Neural cell (in vitro differentiated cells): ENCODE measurements around the gene RCSD1. TPM values are rescaled to one million over a fixed set of nuclear protein-coding genes. Genes with fewer than 3 reads are reported as not detected.

Experiments
- H2AFZ ChIP-seq: fragments of 200-600, 300-800 bp; sonication (generic), shearing (Covaris generic); 2 replicates; pipeline ENCODE4 v1.6.0; 2014; ENCODE audit warnings: low read depth, mild to moderate bottlenecking, antibody characterized with exemption, low read length, moderate library complexity
- H3F3A ChIP-seq: fragments of 200-600 bp; shearing (Covaris generic); 2 replicates; pipeline ENCODE4 v1.6.1; 2016; ENCODE audit warnings: mild to moderate bottlenecking, moderate library complexity, mixed read lengths, antibody characterized with exemption, low read length; ENCODE audit not compliant: insufficient read depth, poor library complexity, severe bottlenecking
- H3K27ac ChIP-seq: fragments of 200-600, 300-800 bp; sonication (generic), shearing (Covaris generic); 2 replicates; pipeline ENCODE4 v1.5.1; 2014; ENCODE audit warnings: mild to moderate bottlenecking, low read length, moderate library complexity
- H3K27me3 ChIP-seq: fragments of 300-800, 200-600 bp; sonication (generic), shearing (Covaris generic); 2 replicates; pipeline ENCODE4 v1.6.0; 2014; ENCODE audit warnings: mild to moderate bottlenecking, low read depth, low read length, moderate library complexity; ENCODE audit not compliant: insufficient read depth
- H3K36me3 ChIP-seq: fragments of 300-800, 200-600 bp; sonication (generic), shearing (Covaris generic); 2 replicates; pipeline ENCODE4 v1.5.1; 2014; ENCODE audit warnings: mild to moderate bottlenecking, antibody characterized with exemption, low read length, moderate library complexity; ENCODE audit not compliant: insufficient read depth
- H3K4me2 ChIP-seq: fragments of 300-800, 200-600 bp; sonication (generic), shearing (Covaris generic); 2 replicates; pipeline ENCODE4 v1.6.0; 2014; ENCODE audit warnings: mild to moderate bottlenecking, low read length
- H3K4me3 ChIP-seq: fragments of 300-800, 200-600 bp; sonication (generic), shearing (Covaris generic); 2 replicates; pipeline ENCODE4 v1.5.1; 2014; ENCODE audit warnings: mild to moderate bottlenecking, low read length, moderate library complexity
- H3K79me2 ChIP-seq: fragments of 200-600 bp; shearing (Covaris generic); replicated peaks from 2 replicates; pipeline ENCODE4 v1.6.0; 2014; ENCODE audit warnings: mild to moderate bottlenecking, low read length, moderate library complexity; ENCODE audit not compliant: insufficient read depth
- H3K9ac ChIP-seq: fragments of 300-800, 200-600 bp; sonication (generic), shearing (Covaris generic); 2 replicates; pipeline ENCODE4 v1.6.1; 2016; ENCODE audit warnings: mild to moderate bottlenecking, low read length, mixed read lengths
- H3K9me2 ChIP-seq: fragments of 200-600 bp; shearing (Covaris generic); 2 replicates; pipeline ENCODE4 v1.6.1; 2016; ENCODE audit warnings: mild to moderate bottlenecking, low read length, mixed read lengths; ENCODE audit not compliant: insufficient read depth
- H3K9me3 ChIP-seq: fragments of 200-600, 300-800 bp; sonication (generic), shearing (Covaris generic); 2 replicates; pipeline ENCODE4 v1.6.1; 2016; ENCODE audit warnings: mild to moderate bottlenecking, mixed run types, low read length, moderate library complexity, mixed read lengths
- H4K20me1 ChIP-seq: fragments of 200-600 bp; shearing (Covaris generic); 2 replicates; pipeline ENCODE4 v1.6.1; 2016; ENCODE audit warnings: mild to moderate bottlenecking, mixed run types; ENCODE audit not compliant: insufficient read depth
- EP300 ChIP-seq: fragments of 450-650 bp; conservative IDR thresholded peaks from 2 replicates; pipeline ENCODE4 v1.6.1; 2014; ENCODE audit warnings: antibody characterized with exemption, mild to moderate bottlenecking, moderate library complexity; ENCODE audit not compliant: poor library complexity, severe bottlenecking
- EZH2 ChIP-seq: fragments of 200-600, 300-800 bp; shearing (Covaris generic), sonication (generic); IDR thresholded peaks from 2 replicates; pipeline ENCODE4 v1.6.1; 2014; ENCODE audit warnings: antibody characterized with exemption, low read length, borderline replicate concordance, mild to moderate bottlenecking; ENCODE audit not compliant: insufficient read depth, poor library complexity, severe bottlenecking
- MXI1 ChIP-seq: fragments of 450-650 bp; conservative IDR thresholded peaks from 2 replicates; pipeline ENCODE4 v1.6.1; 2014; ENCODE audit warnings: antibody characterized with exemption, mild to moderate bottlenecking; ENCODE audit not compliant: poor library complexity, severe bottlenecking
- POLR2AphosphoS5 ChIP-seq: IDR thresholded peaks from 2 replicates; pipeline ENCODE4 v1.6.1; 2012
- RAD21 ChIP-seq: fragments of 450-650 bp; conservative IDR thresholded peaks from 2 replicates; pipeline ENCODE4 v1.6.1; 2014; ENCODE audit warnings: antibody characterized with exemption, mild to moderate bottlenecking, moderate library complexity
- SMC3 ChIP-seq: fragments of 450-650 bp; conservative IDR thresholded peaks from 2 replicates; pipeline ENCODE4 v1.6.1; 2014; ENCODE audit warnings: antibody characterized with exemption, mild to moderate bottlenecking, moderate library complexity; ENCODE audit not compliant: poor library complexity
- TAF1 ChIP-seq: IDR thresholded peaks from 2 replicates; pipeline ENCODE4 v1.6.1; 2012; ENCODE audit warnings: low read depth
- polyA plus RNA-seq: library from polyadenylated mRNA; depleted of rRNA; stranded (reverse); fragments of >200 nt; gene quantifications from 2 replicates; pipeline ENCODE4 v1.2.3, GENCODE V29; 2014
- TF ChIP-seq, protein P1 (sequence below): IDR thresholded peaks from 2 replicates; pipeline ENCODE4 v1.6.1; 2012; ENCODE audit warnings: borderline replicate concordance
- TF ChIP-seq, protein P2 (sequence below): fragments of 450-650 bp; IDR thresholded peaks from 2 replicates; pipeline ENCODE4 v1.5.1; 2014; ENCODE audit warnings: antibody characterized with exemption, mild to moderate bottlenecking, moderate library complexity; ENCODE audit not compliant: poor library complexity, severe bottlenecking

RCSD1 gene
- polyA plus RNA-seq, 1 donor from 2014 or later: not detected

DNA sequence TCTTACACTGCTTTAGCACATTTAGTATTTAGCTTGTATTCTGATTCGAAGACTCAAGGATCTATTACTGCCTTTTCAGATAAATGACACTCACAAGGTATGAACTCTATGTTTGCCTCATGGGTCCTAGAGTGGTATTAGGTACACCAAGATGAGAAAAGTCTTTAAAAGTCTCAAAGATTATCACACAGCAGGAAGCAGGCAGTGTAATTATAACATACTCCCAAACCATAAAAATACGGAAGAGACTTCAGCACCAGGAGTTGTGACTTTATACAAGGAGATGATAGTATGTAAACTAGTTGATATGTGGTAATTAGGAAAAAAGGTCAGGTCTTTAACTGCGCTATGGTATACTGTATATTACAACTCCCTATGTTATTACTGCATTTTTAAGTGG is 11.2 kb upstream of the RCSD1 start:
- H3K4me3 ChIP-seq: no peak overlapping the region
- TF ChIP-seq EP300: no peak
- no peak for TF ChIP-seq TAF1
- TF ChIP-seq, protein P1, sequence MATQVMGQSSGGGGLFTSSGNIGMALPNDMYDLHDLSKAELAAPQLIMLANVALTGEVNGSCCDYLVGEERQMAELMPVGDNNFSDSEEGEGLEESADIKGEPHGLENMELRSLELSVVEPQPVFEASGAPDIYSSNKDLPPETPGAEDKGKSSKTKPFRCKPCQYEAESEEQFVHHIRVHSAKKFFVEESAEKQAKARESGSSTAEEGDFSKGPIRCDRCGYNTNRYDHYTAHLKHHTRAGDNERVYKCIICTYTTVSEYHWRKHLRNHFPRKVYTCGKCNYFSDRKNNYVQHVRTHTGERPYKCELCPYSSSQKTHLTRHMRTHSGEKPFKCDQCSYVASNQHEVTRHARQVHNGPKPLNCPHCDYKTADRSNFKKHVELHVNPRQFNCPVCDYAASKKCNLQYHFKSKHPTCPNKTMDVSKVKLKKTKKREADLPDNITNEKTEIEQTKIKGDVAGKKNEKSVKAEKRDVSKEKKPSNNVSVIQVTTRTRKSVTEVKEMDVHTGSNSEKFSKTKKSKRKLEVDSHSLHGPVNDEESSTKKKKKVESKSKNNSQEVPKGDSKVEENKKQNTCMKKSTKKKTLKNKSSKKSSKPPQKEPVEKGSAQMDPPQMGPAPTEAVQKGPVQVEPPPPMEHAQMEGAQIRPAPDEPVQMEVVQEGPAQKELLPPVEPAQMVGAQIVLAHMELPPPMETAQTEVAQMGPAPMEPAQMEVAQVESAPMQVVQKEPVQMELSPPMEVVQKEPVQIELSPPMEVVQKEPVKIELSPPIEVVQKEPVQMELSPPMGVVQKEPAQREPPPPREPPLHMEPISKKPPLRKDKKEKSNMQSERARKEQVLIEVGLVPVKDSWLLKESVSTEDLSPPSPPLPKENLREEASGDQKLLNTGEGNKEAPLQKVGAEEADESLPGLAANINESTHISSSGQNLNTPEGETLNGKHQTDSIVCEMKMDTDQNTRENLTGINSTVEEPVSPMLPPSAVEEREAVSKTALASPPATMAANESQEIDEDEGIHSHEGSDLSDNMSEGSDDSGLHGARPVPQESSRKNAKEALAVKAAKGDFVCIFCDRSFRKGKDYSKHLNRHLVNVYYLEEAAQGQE: no peak
- no peak for TF ChIP-seq EZH2
- TF ChIP-seq MXI1: no peak
- TF ChIP-seq, protein P2, sequence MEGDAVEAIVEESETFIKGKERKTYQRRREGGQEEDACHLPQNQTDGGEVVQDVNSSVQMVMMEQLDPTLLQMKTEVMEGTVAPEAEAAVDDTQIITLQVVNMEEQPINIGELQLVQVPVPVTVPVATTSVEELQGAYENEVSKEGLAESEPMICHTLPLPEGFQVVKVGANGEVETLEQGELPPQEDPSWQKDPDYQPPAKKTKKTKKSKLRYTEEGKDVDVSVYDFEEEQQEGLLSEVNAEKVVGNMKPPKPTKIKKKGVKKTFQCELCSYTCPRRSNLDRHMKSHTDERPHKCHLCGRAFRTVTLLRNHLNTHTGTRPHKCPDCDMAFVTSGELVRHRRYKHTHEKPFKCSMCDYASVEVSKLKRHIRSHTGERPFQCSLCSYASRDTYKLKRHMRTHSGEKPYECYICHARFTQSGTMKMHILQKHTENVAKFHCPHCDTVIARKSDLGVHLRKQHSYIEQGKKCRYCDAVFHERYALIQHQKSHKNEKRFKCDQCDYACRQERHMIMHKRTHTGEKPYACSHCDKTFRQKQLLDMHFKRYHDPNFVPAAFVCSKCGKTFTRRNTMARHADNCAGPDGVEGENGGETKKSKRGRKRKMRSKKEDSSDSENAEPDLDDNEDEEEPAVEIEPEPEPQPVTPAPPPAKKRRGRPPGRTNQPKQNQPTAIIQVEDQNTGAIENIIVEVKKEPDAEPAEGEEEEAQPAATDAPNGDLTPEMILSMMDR: no peak
- no peak for TF ChIP-seq POLR2AphosphoS5
- no peak for TF ChIP-seq RAD21
- TF ChIP-seq SMC3: no peak
- H3K79me2 ChIP-seq: no peaks in the 10 kb centered on the region
- no peaks in the 10 kb centered on the region for H3F3A ChIP-seq
- H3K9ac ChIP-seq: no peak overlapping the region
- no peak overlapping the region for H3K27ac ChIP-seq
- no peaks in the 10 kb centered on the region for H4K20me1 ChIP-seq
- no peaks in the 10 kb centered on the region for H3K27me3 ChIP-seq
- H3K36me3 ChIP-seq: no peaks in the 10 kb centered on the region
- H3K4me2 ChIP-seq: no peak overlapping the region
- H3K9me3 ChIP-seq: no peaks in the 10 kb centered on the region
- no peaks in the 10 kb centered on the region for H3K9me2 ChIP-seq
- H2AFZ ChIP-seq: no peak overlapping the region

DNA sequence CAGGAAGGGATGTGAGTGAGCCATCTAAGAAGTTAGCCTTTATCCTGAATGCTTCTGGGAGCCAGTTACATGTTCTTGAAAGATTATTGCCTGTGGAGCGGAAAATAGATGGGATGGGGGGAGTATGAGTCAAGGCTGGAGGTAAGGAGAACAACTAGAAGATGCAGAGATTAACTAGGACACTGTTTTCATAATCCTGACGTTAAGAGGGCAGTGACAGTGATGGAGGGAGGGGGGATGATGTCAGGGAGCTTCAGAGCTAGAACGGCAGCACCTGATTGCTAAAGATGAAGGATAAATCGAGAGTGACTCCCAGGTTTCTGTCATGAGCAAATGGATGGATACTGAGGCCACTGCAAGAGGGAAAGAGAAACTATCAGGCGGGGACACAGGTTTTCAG is 10.0 kb upstream of the RCSD1 start:
- Histone ChIP-seq H3K27ac (no peak overlapping the region), H3K9ac (no peak overlapping the region), H3K36me3 (no peaks in the 10 kb centered on the region), H3K4me2 (no peak overlapping the region), H2AFZ (no peak overlapping the region), H3K79me2 (no peaks in the 10 kb centered on the region), H3K27me3 (no peaks in the 10 kb centered on the region), H3F3A (no peaks in the 10 kb centered on the region), H3K4me3 (no peak overlapping the region), H3K9me2 (no peaks in the 10 kb centered on the region), H4K20me1 (no peaks in the 10 kb centered on the region), H3K9me3 (no peaks in the 10 kb centered on the region)
- TF ChIP-seq TAF1: no peak
- no peak for TF ChIP-seq RAD21
- TF ChIP-seq, protein P2: no peak
- TF ChIP-seq EP300: no peak
- no peak for TF ChIP-seq POLR2AphosphoS5
- TF ChIP-seq SMC3: no peak
- no peak for TF ChIP-seq EZH2
- TF ChIP-seq, protein P1: no peak
- TF ChIP-seq MXI1: no peak
